Stimulated activated naive CD4-positive, alpha-beta T cell (primary cell): Measurements from ENCODE around the gene EFCAB14.
"Not testable (repeated sequence)": the region's sequence is repeated elsewhere in the genome, so short reads cannot be mapped to it uniquely, and the experiment has no call there.

ENCODE experiments used
- DNase-seq, 6 experiments: peaks; one replicate each; lab custom pipeline; 2025; lab: John Stamatoyannopoulos, UW

Gene EFCAB14

GRCh38 chr1:46684670-46685069 is 34.2 kb downstream of the EFCAB14 start:
- no peak for DNase-seq

- DNase-seq, result no peak
Observed at GRCh38 chr1:46682064-46682463, 36.9 kb downstream of the EFCAB14 start.

- DNase-seq, result no peak
Observed at GRCh38 chr1:46681333-46682034, 37.4 kb downstream of the EFCAB14 start.

- no peak for DNase-seq
Observed at GRCh38 chr1:46679789-46680573, 38.9 kb downstream of the EFCAB14 start.

- DNase-seq, result no peak
Observed at GRCh38 chr1:46677339-46677738, 41.6 kb downstream of the EFCAB14 start.

GRCh38 chr1:46676531-46676930 is 42.4 kb downstream of the EFCAB14 start:
- DNase-seq, result no peak

- DNase-seq, result peak in 2 of 6 experiments; percentile 24 to 30
Observed at GRCh38 chr1:46675549-46676314, 43.2 kb downstream of the EFCAB14 start.

- DNase-seq, result no peak
Observed at GRCh38 chr1:46673749-46674182, 45.1 kb downstream of the EFCAB14 start.

- no peak for DNase-seq
Observed at GRCh38 chr1:46672696-46673095, 46.2 kb downstream of the EFCAB14 start.

- no peak for DNase-seq
Observed at GRCh38 chr1:46671554-46671953, 47.4 kb downstream of the EFCAB14 start, which contains the start of gene TEX38. TEX38 (plus strand) TSS chr1:46671854; CDS start chr1:46671935, 81 bp downstream.

GRCh38 chr1:46670134-46670533 is 48.8 kb downstream of the EFCAB14 start:
- no peak for DNase-seq

- DNase-seq, result peak; percentile 27 to 66 (median 44)
Observed at GRCh38 chr1:46667782-46668760, 50.8 kb downstream of the EFCAB14 start, which contains the start of gene ATPAF1. ATPAF1 (minus strand) TSS chr1:46668364; CDS start chr1:46668322, 42 bp downstream.

GRCh38 chr1:46665983-46666382 is 52.9 kb downstream of the EFCAB14 start:
- DNase-seq, result no peak

GRCh38 chr1:46662919-46663318 is 56.0 kb downstream of the EFCAB14 start:
- not testable (repeated sequence) for DNase-seq

GRCh38 chr1:46660116-46660515 is 58.8 kb downstream of the EFCAB14 start:
- DNase-seq, result not testable (repeated sequence)

- DNase-seq, result no peak
Observed at GRCh38 chr1:46659307-46659870, 59.5 kb downstream of the EFCAB14 start.

- no peak for DNase-seq
Observed at GRCh38 chr1:46657775-46658174, 61.1 kb downstream of the EFCAB14 start.

GRCh38 chr1:46656643-46657042 is 62.3 kb downstream of the EFCAB14 start:
- DNase-seq, result no peak

GRCh38 chr1:46655848-46656247 is 63.1 kb downstream of the EFCAB14 start:
- DNase-seq, result no peak

GRCh38 chr1:46654698-46655097 is 64.2 kb downstream of the EFCAB14 start:
- DNase-seq, result not testable (repeated sequence)

- DNase-seq, result no peak
Observed at GRCh38 chr1:46654012-46654411, 64.9 kb downstream of the EFCAB14 start.
